ENCODE results near the gene SAMD4A.

- TF ChIP-seq CTCF (IDR thresholded peaks at IDR 0.05; ENCODE audit: insufficient read depth, low read length, poor library complexity, severe bottlenecking) (no peak), EZH2phosphoT487 (conservative IDR thresholded peaks at IDR 0.05; ENCODE audit: low read length) (no peak)
Measured at GRCh38 chr14:54703724-54704123, 136.8 kb downstream of the SAMD4A start.

Data from SU-DHL-6 (cell line).